ENCODE data around the gene MCRIP1. TPM values are rescaled to one million over a fixed set of nuclear protein-coding genes. Genes with fewer than 3 reads are reported as not detected.

MCRIP1 gene
- total and polyA plus RNA-seq, 7 donors: 37.0 to 129 (median 116) TPM

- no peak for DNase-seq
- peaks cover 0 to 31% (median 25%) of the 10 kb centered on the region in 4 donors for H3K4me1 ChIP-seq
- 91 to 94% methylated on average over 6 of the region's 6 CpGs for WGBS, 2 donors
- H3K36me3 ChIP-seq: no peaks in the 10 kb centered on the region
- no peaks in the 10 kb centered on the region for H3K27me3 ChIP-seq
- no peaks in the 10 kb centered on the region for H3K9me3 ChIP-seq
- no peak overlapping the region for H3K27ac ChIP-seq
- no peak overlapping the region for H3K4me3 ChIP-seq
- intact Hi-C loops (cut with DNase I): loop anchor here (5.0 kb wide), 1 partner anchor 42 kb away; the partner anchor contains the start of gene ARHGDIA
- no peak for TF ChIP-seq EP300 (IDR thresholded peaks at IDR 0.05)
- TF ChIP-seq CTCF (IDR thresholded peaks at IDR 0.05): no peak
- TF ChIP-seq POLR2AphosphoS5 (IDR thresholded peaks at IDR 0.05): no peak
- TF ChIP-seq POLR2A (IDR thresholded peaks at IDR 0.05): no peak
These were observed 3.2 kb downstream of the MCRIP1 start for GRCh38 chr17:81829858-81830257.

- TF ChIP-seq POLR2A (IDR thresholded peaks at IDR 0.05) (no peak), POLR2AphosphoS5 (IDR thresholded peaks at IDR 0.05) (no peak), CTCF (IDR thresholded peaks at IDR 0.05) (no peak), EP300 (IDR thresholded peaks at IDR 0.05) (no peak)
- Histone ChIP-seq H3K4me3 (no peak overlapping the region), H3K4me1 (peaks cover 0 to 24% (median 20%) of the 10 kb centered on the region in 4 donors), H3K27me3 (no peaks in the 10 kb centered on the region), H3K27ac (no peak overlapping the region), H3K9me3 (no peaks in the 10 kb centered on the region), H3K36me3 (peaks cover 0 to 12% (median 9%) of the 10 kb centered on the region in 4 donors)
- no peak for DNase-seq
- WGBS, 2 donors: 86 to 87% methylated on average over 7 of the region's 7 CpGs
- intact Hi-C loops (cut with DNase I): no loop called here
These were observed 4.4 kb downstream of the MCRIP1 start for GRCh38 chr17:81828656-81829055.

GRCh38 chr17:81825841-81826466 is 7.1 kb downstream of the MCRIP1 start:
- Histone ChIP-seq H3K27me3 (no peaks in the 10 kb centered on the region), H3K36me3 (peaks cover 0 to 23% (median 15%) of the 10 kb centered on the region in 4 donors), H3K27ac (no peak overlapping the region), H3K4me1 (peaks cover 0 to 26% (median 20%) of the 10 kb centered on the region in 4 donors), H3K4me3 (no peak overlapping the region), H3K9me3 (no peaks in the 10 kb centered on the region)
- WGBS, 2 donors: 48 to 78% methylated on average over 11 of the region's 11 CpGs
- intact Hi-C loops (cut with DNase I): no loop called here
- TF ChIP-seq POLR2AphosphoS5 (IDR thresholded peaks at IDR 0.05) (no peak), CTCF (IDR thresholded peaks at IDR 0.05) (no peak), EP300 (IDR thresholded peaks at IDR 0.05) (no peak), POLR2A (IDR thresholded peaks at IDR 0.05) (no peak)
- DNase-seq: no peak

GRCh38 chr17:81824595-81824994 is 8.5 kb downstream of the MCRIP1 start:
- 87 to 92% methylated on average over 11 of the region's 11 CpGs for WGBS, 2 donors
- Histone ChIP-seq H3K27ac (no peak overlapping the region), H3K36me3 (peaks cover 0 to 23% (median 15%) of the 10 kb centered on the region in 4 donors), H3K27me3 (peaks cover 0 to 5% (median 5%) of the 10 kb centered on the region in 3 donors), H3K4me1 (peaks cover 0 to 22% (median 20%) of the 10 kb centered on the region in 4 donors), H3K9me3 (no peaks in the 10 kb centered on the region), H3K4me3 (no peak overlapping the region)
- no peak for TF ChIP-seq CTCF (IDR thresholded peaks at IDR 0.05)
- TF ChIP-seq POLR2A (IDR thresholded peaks at IDR 0.05): no peak
- TF ChIP-seq POLR2AphosphoS5 (IDR thresholded peaks at IDR 0.05): no peak
- no peak for TF ChIP-seq EP300 (IDR thresholded peaks at IDR 0.05)
- DNase-seq: no peak
- intact Hi-C loops (cut with DNase I): loop anchor here (5.0 kb wide), 1 partner anchor 38 kb away; the partner anchor contains the start of gene P4HB
